GM12872 (cell line): ENCODE measurements around the gene ZG16.

Experiments
- TF ChIP-seq, protein P1 (sequence below): IDR thresholded peaks from 3 replicates; pipeline ENCODE4 v1.5.1; 2011; ENCODE audit warnings: low read depth, mild to moderate bottlenecking, low read length, moderate library complexity; ENCODE audit not compliant: insufficient read depth

The ZG16 gene

DNA sequence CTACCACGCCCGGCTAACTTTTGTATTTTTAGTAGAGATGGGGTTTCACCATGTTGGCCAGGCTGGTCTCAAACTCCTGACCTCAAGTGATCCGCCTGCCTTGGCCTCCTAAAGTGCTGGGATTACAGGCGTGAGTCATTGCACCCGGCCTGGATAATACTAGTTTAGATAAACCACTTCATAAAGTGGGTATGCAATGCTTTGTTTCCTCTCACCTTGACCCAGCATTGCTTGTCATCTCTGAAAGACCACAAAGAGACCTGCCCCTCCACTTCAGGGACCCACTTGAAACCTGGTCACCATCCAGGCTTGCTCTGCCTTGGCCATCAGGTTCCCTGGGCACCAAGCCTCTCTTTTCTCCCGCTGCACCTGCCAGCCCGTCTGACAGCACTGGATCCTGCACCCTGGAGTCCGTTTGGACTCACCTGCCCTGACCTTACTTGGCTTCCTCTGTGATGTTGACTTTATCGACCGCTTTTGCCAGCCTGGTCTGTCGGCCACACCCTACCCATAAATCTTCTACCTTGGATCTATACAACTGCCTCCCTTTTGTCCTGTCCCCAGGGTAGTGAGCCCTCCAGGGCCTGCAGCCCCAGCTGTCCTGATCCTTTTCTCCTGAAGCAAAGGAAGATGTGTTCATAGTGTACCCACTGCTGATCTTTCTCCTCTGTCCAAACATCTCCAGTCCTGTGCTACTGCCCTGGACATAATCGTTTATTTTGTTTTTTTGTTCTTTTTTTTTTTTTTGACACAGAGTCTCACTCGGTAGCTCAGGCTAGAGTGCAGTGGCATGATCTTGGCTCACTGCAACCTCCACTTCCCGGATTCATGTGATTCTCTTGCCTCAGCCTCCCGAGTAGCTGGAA, 12.7 kb upstream of the ZG16 start:
- TF ChIP-seq, protein P1, sequence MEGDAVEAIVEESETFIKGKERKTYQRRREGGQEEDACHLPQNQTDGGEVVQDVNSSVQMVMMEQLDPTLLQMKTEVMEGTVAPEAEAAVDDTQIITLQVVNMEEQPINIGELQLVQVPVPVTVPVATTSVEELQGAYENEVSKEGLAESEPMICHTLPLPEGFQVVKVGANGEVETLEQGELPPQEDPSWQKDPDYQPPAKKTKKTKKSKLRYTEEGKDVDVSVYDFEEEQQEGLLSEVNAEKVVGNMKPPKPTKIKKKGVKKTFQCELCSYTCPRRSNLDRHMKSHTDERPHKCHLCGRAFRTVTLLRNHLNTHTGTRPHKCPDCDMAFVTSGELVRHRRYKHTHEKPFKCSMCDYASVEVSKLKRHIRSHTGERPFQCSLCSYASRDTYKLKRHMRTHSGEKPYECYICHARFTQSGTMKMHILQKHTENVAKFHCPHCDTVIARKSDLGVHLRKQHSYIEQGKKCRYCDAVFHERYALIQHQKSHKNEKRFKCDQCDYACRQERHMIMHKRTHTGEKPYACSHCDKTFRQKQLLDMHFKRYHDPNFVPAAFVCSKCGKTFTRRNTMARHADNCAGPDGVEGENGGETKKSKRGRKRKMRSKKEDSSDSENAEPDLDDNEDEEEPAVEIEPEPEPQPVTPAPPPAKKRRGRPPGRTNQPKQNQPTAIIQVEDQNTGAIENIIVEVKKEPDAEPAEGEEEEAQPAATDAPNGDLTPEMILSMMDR = no peak

DNA sequence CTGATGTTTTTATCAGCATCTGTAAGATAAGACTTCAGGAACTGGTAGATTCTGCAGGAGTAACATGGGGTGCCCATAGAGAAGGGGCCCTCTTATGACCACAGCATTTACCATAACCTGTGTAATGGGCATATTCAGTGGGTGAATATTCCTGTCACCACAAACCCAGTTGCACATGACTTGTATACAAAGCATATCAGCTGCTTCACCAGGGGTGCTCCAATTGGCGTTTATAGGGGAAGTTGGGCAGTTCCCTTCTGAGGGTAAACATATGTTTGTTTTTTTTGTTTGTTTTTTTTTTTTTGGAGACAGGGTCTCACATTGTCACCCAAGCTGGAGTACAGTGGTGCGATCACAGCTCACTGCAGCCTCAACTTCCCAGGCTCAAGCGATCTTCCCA, 11.5 kb upstream of the ZG16 start:
- TF ChIP-seq, protein P1 = no peak

DNA sequence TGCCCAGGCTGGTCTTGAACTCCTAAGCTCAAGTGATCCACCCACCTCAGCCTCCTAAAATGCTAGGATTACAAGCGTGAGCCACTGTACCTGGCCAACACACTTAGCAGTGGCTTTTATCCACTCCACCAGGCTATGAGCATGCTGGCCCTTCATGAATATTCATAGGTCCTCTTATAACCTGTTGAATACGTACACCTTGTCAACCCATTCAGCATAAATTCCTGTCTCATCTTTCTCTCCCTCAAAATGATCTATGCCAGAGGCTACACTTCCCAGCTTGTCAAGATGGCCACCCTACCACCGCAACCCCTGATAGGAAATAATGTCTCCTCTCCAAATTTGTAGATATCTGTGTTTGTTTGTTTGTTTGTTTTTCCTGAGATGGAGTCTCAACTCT, 11.0 kb upstream of the ZG16 start:
- TF ChIP-seq, protein P1 = no peak

DNA sequence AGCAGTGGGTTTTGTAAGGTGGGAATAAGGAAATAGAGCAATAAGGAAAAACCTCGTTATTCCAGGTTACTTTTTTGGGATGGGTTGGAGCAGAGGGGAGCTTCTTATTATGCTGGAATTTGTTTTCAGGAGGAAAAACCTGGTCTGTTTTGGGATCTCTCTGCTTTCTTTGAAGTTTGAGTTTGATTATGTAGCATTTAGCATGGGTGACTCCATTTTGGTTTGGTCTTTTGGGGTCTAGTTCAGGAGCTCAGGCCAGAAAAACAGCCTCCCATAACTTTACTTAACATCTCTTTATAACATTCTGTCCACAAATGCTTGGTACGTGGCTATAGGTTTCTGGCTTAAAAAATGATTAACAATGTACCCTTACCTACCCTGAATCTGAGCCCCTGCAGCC, 8.5 kb upstream of the ZG16 start:
- TF ChIP-seq, protein P1 = no peak

DNA sequence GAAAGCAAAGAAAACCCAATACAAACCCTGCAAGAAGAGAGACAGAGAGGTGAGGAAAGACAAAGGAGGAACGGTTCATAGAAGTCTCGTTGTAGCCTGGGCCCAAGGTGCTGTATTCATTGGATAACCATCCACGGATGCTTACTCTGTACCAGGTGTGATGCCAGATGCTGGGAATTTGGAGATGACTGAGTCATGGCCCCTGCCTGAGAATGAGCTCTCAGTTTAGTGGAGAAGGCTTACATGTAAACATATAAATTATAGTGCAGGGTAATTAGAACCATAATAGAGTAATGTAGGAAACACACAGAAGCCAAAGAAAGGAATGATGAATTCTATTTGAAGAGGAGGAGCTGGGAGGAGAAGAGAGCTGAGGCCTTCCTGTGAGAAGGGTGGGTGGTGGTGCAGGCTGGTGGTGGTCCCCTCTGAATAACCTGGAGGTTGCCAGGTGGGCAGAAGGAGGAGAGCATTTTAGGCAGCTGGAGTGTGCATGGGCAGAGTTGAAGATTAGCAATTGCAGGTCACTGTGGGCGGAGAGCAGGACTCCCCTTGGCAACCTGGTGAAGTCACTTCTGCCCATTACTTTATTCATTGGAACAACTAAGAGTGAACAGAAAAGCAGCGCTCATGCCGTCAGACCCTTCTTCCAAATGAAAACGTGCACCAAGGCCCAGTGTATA, 7.7 kb upstream of the ZG16 start:
- TF ChIP-seq, protein P1 = no peak

DNA sequence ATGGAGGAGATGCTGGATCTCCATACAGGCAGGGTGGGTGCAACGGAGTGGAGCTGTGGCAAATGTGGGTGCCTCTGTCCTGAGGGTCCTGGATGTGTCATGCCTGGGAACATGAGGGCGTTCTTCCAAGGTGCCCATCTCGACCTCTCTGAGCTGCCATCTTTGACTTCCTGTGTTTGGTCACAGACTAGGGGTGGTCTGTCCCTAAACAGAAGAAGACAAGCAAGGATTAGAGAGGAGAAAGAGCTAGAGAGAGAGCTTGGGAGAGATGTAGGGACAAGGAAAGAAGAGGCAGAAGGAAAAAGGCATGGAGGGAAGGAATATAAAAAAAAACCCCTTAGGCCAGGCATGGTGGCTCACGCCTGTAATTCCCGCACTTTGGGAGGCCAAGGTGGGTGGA, 3.3 kb upstream of the ZG16 start:
- TF ChIP-seq, protein P1 = no peak

DNA sequence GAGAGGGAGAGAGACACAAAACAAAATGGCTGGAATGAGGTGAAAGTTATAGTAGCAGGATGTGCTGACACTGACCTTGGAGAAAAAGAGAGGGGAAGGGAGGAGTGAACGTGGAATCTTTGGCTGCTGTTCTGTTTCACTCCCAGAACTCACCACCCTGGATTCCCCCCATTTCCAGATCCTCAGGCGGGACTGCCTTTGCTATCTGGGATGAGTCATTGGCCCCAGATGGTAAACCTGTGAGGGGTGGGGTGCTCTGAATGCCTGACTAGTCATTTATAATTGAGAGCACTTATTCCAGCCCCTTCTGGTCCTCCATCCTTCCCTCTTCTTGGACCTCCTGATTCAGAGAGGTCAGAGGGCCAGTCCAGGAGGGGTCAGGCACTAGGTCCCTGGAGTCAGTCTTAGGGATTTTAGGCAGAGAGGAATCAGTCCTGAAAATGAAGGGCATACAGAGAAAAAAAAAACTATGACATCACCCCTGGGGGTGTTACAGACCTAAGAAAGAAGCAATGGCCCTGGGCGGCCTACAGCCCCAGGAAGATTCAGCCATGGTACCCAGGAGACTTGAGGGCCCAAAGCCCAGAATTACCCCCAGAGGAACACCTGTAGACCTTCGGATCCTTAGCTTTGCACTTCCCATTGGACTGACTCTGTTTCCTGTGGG, 2.2 kb upstream of the ZG16 start:
- TF ChIP-seq, protein P1 = no peak
